Measurements from ENCODE around the gene FGD2.
"Not testable (repeated sequence)": the region's sequence is repeated elsewhere in the genome, so short reads cannot be mapped to it uniquely, and the experiment has no call there.

Gene FGD2

DNA sequence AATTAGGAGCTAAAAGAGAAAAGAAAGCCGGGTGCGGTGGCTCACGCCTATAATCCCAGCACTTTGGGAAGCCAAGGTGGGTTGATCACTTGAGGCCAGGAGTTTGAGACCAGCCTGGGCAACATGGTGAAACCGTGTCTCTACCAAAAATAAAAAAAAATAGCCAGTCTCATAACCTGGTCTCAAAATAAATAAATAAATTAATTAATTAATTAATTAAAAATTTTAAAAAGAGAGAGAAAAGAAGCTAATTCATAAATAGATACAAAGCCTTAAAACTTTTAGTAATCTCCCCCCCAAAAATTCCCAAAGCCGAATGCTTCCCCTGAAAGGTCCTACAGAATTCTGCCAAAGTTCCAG lies 53.5 kb downstream of the FGD2 start:
- not testable (repeated sequence) for DNase-seq (ENCODE audit: low read depth in 2 of 2)

- DNase-seq (ENCODE audit: low read depth in 2 of 2) = no peak
Observed at GRCh38 chr6:37059344-37060194, 54.1 kb downstream of the FGD2 start.

- DNase-seq (ENCODE audit: low read depth in 2 of 2) = no peak
Observed at GRCh38 chr6:37060195-37060559, 54.7 kb downstream of the FGD2 start.

GRCh38 chr6:37061157-37061804 lies 55.8 kb downstream of the FGD2 start:
- DNase-seq (ENCODE audit: low read depth in 2 of 2) = no peak

GRCh38 chr6:37062424-37062823 lies 57.0 kb downstream of the FGD2 start:
- no peak for DNase-seq (ENCODE audit: low read depth in 2 of 2)

DNA sequence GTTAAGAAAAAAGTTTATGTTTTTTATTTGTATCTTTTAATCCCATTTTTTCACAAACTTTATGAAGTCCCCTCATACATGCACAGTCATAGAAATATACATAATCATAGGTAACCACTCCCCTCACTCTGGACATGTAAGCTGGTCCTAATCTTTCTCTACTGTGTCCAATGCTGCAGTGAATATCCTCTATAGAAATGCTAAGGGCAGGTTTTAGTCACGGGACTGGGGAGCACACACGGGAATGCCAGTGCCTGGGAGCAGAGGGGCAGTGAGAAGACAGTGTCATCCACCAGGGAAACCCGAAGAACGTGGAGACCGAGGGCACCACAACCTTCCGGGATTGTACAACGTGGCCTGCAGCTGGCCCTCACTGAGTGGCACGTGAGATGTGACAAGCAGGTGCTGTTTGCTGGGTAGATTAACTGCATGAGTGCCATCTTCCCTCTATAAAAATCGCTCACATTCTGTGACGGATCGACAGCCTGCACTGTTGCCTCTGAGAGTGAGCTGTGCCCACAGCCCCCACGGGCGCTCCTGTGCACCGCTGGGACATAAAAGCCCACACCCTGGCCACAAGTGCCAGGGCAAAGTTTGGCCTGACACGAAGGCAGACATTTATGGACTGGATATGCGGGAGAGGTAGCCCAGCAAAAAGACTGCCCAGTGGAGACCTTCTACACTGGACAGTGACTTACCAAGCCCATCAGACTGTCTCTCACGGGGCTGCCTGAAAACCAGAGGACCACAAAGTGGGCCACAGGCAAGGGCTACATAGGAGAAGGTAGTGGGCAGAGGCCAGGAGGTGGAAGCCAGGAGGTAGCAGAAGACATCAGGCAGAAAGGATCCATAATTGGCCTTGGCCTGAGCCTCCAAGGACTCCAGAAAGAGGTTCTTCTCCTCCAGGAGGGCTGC lies 63.2 kb downstream of the FGD2 start:
- no peak for DNase-seq (ENCODE audit: low read depth in 2 of 2)

- no peak for DNase-seq (ENCODE audit: low read depth in 2 of 2)
Observed at GRCh38 chr6:37069639-37070038, 64.2 kb downstream of the FGD2 start.

- no peak for DNase-seq (ENCODE audit: low read depth in 2 of 2)
Observed at GRCh38 chr6:37072526-37072925, 67.1 kb downstream of the FGD2 start.

- no peak for DNase-seq (ENCODE audit: low read depth in 2 of 2)
Observed at GRCh38 chr6:37074053-37074827, 68.8 kb downstream of the FGD2 start.

GRCh38 chr6:37077191-37077904 lies 71.9 kb downstream of the FGD2 start:
- DNase-seq (ENCODE audit: low read depth in 2 of 2) = no peak

- no peak for DNase-seq (ENCODE audit: low read depth in 2 of 2)
Observed at GRCh38 chr6:37077905-37078296, 72.4 kb downstream of the FGD2 start.
